Keratinocyte (primary cell): Measurements from ENCODE around the gene NAP1L1. TPM values are rescaled to one million over a fixed set of nuclear protein-coding genes. Genes with fewer than 3 reads are reported as not detected.
A peak's percentile ranks its signal among the peaks of the same experiment; 100 is the strongest.

Experiments used
- DNase-seq: peaks from one replicate; pipeline ENCODE4 v3.0.0-alpha.2; 2011; ENCODE audit warnings: low read depth, missing footprints, low spot score
- FAIRE-seq: peaks from 2 replicates; lab custom pipeline; 2011; peaks lifted over from hg19 to GRCh38; lab: Jason Lieb, UNC
- H2AFZ ChIP-seq: 2 replicates; pipeline ENCODE4 v1.6.0; 2012; ENCODE audit warnings: low read length, control low read depth, inconsistent platforms; ENCODE audit not compliant: control insufficient read depth
- H3K27ac ChIP-seq: 2 replicates; pipeline ENCODE4 v1.5.1; 2011; ENCODE audit warnings: low read length; ENCODE audit not compliant: control insufficient read depth, insufficient read depth
- H3K27me3 ChIP-seq: 3 replicates; pipeline ENCODE4 v1.6.0; 2011; ENCODE audit warnings: low read length; ENCODE audit not compliant: control insufficient read depth, insufficient read depth; ENCODE audit errors: extremely low read depth
- H3K36me3 ChIP-seq, 2 experiments: 2 replicates in 1 of 2; 3 replicates in 1 of 2; pipeline ENCODE4 v1.5.1; 2011; ENCODE audit warnings: low read length in 2 of 2, mild to moderate bottlenecking in 1 of 2; ENCODE audit not compliant: control insufficient read depth in 2 of 2, insufficient read depth in 2 of 2; ENCODE audit errors: extremely low read depth in 1 of 2
- H3K4me1 ChIP-seq: 3 replicates; pipeline ENCODE4 v1.5.1; 2011; ENCODE audit warnings: low read length; ENCODE audit not compliant: control insufficient read depth, insufficient read depth; ENCODE audit errors: extremely low read depth
- H3K4me2 ChIP-seq: 3 replicates; pipeline ENCODE4 v1.6.0; 2011; ENCODE audit warnings: low read depth, low read length; ENCODE audit not compliant: control insufficient read depth, insufficient read depth; ENCODE audit errors: extremely low read depth
- H3K4me3 ChIP-seq, 3 experiments: fragments of 200-600 bp in 1 of 3; sonication (generic) in 1 of 3; 2 replicates in 2 of 3; 3 replicates in 1 of 3; pipeline ENCODE4 v1.5.1; 2011 to 2016; ENCODE audit warnings: low read length in 3 of 3, mild to moderate bottlenecking in 3 of 3, control low read depth in 2 of 3, inconsistent platforms in 1 of 3, low read depth in 1 of 3, mixed read lengths in 1 of 3, mixed run types in 1 of 3, moderate library complexity in 1 of 3; ENCODE audit not compliant: control insufficient read depth in 2 of 3, insufficient read depth in 2 of 3; ENCODE audit errors: extremely low read depth in 1 of 3
- H3K79me2 ChIP-seq: 2 replicates; pipeline ENCODE4 v1.6.0; 2012; ENCODE audit warnings: low read length; ENCODE audit not compliant: control insufficient read depth, insufficient read depth
- H3K9ac ChIP-seq: 3 replicates; pipeline ENCODE4 v1.6.0; 2011; ENCODE audit warnings: low read length; ENCODE audit not compliant: control insufficient read depth, insufficient read depth; ENCODE audit errors: extremely low read depth
- H3K9me1 ChIP-seq: 3 replicates; pipeline ENCODE4 v1.6.0; 2011; ENCODE audit warnings: low read length; ENCODE audit not compliant: control insufficient read depth, insufficient read depth; ENCODE audit errors: extremely low read depth
- H3K9me3 ChIP-seq: 2 replicates; pipeline ENCODE4 v1.5.1; 2012; ENCODE audit warnings: low read depth, low read length; ENCODE audit not compliant: control insufficient read depth
- H4K20me1 ChIP-seq: 3 replicates; pipeline ENCODE4 v1.6.0; 2011; ENCODE audit warnings: low read length; ENCODE audit not compliant: control insufficient read depth, insufficient read depth; ENCODE audit errors: extremely low read depth
- CTCF ChIP-seq, 3 experiments: IDR thresholded peaks in 1 of 3; conservative IDR thresholded peaks in 1 of 3; optimal IDR thresholded peaks in 1 of 3; 2 replicates in 2 of 3; 3 replicates in 1 of 3; pipeline versions ENCODE3 to v1.5.1; 2011; ENCODE audit warnings: low read length in 3 of 3, mild to moderate bottlenecking in 3 of 3, moderate library complexity in 2 of 3, control low read depth in 1 of 3, inconsistent platforms in 1 of 3; ENCODE audit not compliant: insufficient read depth in 2 of 3; ENCODE audit errors: extremely low read depth in 1 of 3
- EZH2 ChIP-seq: IDR thresholded peaks from one replicate; pipeline ENCODE4 v1.6.1; 2012; ENCODE audit warnings: inconsistent platforms, mild to moderate bottlenecking, low read length, moderate library complexity
- dilution Hi-C: fragments of 300-500 bp; cut with MboI; formaldehyde crosslinking; loops from one replicate; pipeline ENCODE4 v1.7.0; 2020; ENCODE audit warnings: low sequenced_read_pairs; ENCODE audit not compliant: extremely low pct_ligation_motif_present
- polyA plus RNA-seq, 5 experiments: library from polyadenylated mRNA; depleted of rRNA in 3 of 5; stranded (reverse) in 3 of 5; stranded (forward) in 1 of 5; unstranded in 1 of 5; fragments of >200 nt; gene quantifications; 1 replicate in 1 of 5; 2 replicates in 3 of 5; 3 replicates in 1 of 5; pipeline versions ENCODE4 v1.2.1 to v1.2.3, GENCODE V29; 2011 to 2012; ENCODE audit warnings: missing spikeins in 2 of 5, low read depth in 1 of 5, low replicate concordance in 1 of 5

Gene NAP1L1
- polyA plus RNA-seq, 1 donor (not counting 4 experiments of a cell fraction or from before 2014, with no cell fraction given), result 384 TPM

GRCh38 chr12:75994069-75994740, 90.3 kb downstream of the NAP1L1 start:
- TF ChIP-seq EZH2 (no peak), CTCF (optimal IDR thresholded peaks at IDR 0.05 in 1 of 3, IDR thresholded peaks at IDR 0.05 in 1 of 3, conservative IDR thresholded peaks at IDR 0.05 in 1 of 3; ENCODE audit: extremely low read depth in 1 of 3, insufficient read depth in 2 of 3, low read length in 3 of 3) (no peak)
- Histone ChIP-seq H2AFZ (peak overlapping the region; percentile 1), H3K4me1 (peaks cover 37% of the 10 kb centered on the region), H3K27ac (no peak overlapping the region), H3K9me1 (no peaks in the 10 kb centered on the region), H3K9me3 (no peaks in the 10 kb centered on the region), H3K4me3 (no peak overlapping the region), H3K4me2 (no peak overlapping the region), H3K36me3 (no peaks in the 10 kb centered on the region), H4K20me1 (no peaks in the 10 kb centered on the region), H3K27me3 (no peaks in the 10 kb centered on the region), H3K9ac (no peak overlapping the region), H3K79me2 (no peaks in the 10 kb centered on the region)
- DNase-seq (no peak), FAIRE-seq (no peak)
- dilution Hi-C loops, result no loop called here

- TF ChIP-seq CTCF (optimal IDR thresholded peaks at IDR 0.05 in 1 of 3, IDR thresholded peaks at IDR 0.05 in 1 of 3, conservative IDR thresholded peaks at IDR 0.05 in 1 of 3; ENCODE audit: extremely low read depth in 1 of 3, insufficient read depth in 2 of 3, low read length in 3 of 3) (no peak), EZH2 (no peak)
- no peak overlapping the region for H3K4me3 ChIP-seq
- FAIRE-seq (no peak), DNase-seq (no peak)
- H4K20me1 ChIP-seq, result no peaks in the 10 kb centered on the region
- H3K9ac ChIP-seq, result no peak overlapping the region
- H3K36me3 ChIP-seq, result no peaks in the 10 kb centered on the region
- H3K27me3 ChIP-seq, result no peaks in the 10 kb centered on the region
- no peaks in the 10 kb centered on the region for H3K9me3 ChIP-seq
- no peak overlapping the region for H2AFZ ChIP-seq
- peaks cover 14% of the 10 kb centered on the region for H3K4me1 ChIP-seq
- H3K4me2 ChIP-seq, result no peak overlapping the region
- no peaks in the 10 kb centered on the region for H3K79me2 ChIP-seq
- dilution Hi-C loops, result no loop called here
- H3K9me1 ChIP-seq, result no peaks in the 10 kb centered on the region
- H3K27ac ChIP-seq, result no peak overlapping the region
Observed at GRCh38 chr12:75991753-75992152, 92.7 kb downstream of the NAP1L1 start.
